ENCODE data around the gene FBXL12.
"Not testable (repeated sequence)": the region's sequence is repeated elsewhere in the genome, so short reads cannot be mapped to it uniquely, and the experiment has no call there.

Gene FBXL12

GRCh38 chr19:9801976-9802375, 16.9 kb downstream of the FBXL12 start:
- DNase-seq, result no peak
- intact Hi-C loops (cut with DNase I), result no loop called here

DNA sequence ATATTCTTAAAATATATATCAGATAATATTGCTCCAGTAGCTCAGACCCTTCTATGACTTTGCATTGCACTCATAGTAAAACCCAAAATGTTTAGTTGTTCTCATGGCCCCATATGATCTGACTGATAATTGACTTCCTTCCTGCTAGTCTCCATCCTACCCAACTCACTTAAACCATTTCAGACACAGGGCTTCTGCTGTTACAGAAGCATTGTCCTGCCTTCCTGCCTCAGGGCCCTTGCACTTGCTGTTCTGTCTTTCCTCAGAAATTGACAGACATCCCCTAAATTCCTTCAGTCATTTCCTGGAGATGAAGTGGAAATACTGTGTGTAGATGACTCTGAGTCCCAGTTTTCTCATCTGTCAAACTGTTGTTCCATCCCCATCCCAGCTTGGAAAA, 19.7 kb downstream of the FBXL12 start:
- intact Hi-C loops (cut with DNase I), result loop anchor here (10.0 kb wide), 1 partner anchor 594 kb away; no protein-coding TSS in a partner anchor
- DNase-seq, result no peak

- intact Hi-C loops (cut with DNase I), result loop anchor here (10.0 kb wide), 1 partner anchor 593 kb away; no protein-coding TSS in a partner anchor
- DNase-seq, result no peak
These were observed 21.0 kb downstream of the FBXL12 start for GRCh38 chr19:9797871-9798270.

GRCh38 chr19:9796113-9796773, 22.6 kb downstream of the FBXL12 start:
- intact Hi-C loops (cut with DNase I), result loop anchor here (10.0 kb wide), 1 partner anchor 591 kb away; no protein-coding TSS in a partner anchor
- peak; percentile 46 to 94 (median 85) for DNase-seq

GRCh38 chr19:9793071-9793591, 25.7 kb downstream of the FBXL12 start:
- intact Hi-C loops (cut with DNase I), result loop anchor here (5.0 to 10.0 kb wide), 2 partner anchors 166 to 588 kb away; no protein-coding TSS in a partner anchor
- DNase-seq, result peak in 28 of 42 donors; percentile 12 to 65 (median 32)

DNA sequence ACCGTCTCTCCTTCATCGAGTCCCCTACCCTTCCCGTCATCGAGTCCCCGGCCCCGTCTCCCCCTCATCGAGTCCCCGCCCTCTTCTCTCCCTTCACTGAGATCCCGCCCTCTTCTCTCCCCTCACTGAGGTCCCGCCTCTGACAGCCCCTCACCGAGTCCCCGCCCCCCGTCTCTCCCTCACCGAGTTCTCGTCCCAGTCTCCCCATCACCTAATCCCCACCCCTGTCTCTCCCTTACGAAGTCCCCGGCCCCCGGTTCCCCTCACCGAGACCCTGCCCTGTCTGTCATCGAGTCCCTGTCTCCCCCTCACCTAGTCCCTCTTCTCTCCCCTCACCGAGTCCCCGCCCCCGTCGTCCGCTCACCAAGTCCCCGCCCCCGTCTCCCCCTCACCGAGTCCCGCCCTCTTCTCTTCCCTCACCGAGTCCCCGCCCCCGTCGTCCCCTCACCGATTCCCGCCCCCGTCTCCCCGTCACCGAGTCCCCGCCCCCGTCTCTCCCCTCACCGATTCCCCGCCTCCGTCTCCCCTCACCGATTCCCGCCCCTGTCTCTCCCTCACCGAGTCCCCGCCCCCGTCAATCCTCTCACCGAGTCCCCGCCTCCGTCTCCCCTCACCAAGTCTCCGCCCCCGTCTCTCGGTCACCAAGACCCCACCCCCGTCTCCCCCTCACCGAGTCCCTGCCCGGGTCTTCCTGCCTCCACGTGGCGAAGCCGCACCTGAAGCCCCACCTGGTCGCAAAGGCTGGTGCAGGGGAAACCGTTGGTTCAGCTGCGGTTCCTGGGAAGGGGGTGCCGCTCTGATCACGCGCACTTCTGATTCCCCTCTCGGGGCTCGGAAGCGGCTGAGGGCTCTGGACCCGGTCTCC, 26.4 kb downstream of the FBXL12 start:
- peak; percentile 72 to 95 (median 89) for DNase-seq
- intact Hi-C loops (cut with DNase I), result loop anchor here (5.0 to 10.0 kb wide), 2 partner anchors 165 to 588 kb away; no protein-coding TSS in a partner anchor

- intact Hi-C loops (cut with DNase I), result loop anchor here (5.0 to 10.0 kb wide), 2 partner anchors 164 to 587 kb away; no protein-coding TSS in a partner anchor
These were observed 27.2 kb downstream of the FBXL12 start for GRCh38 chr19:9791552-9792205.

GRCh38 chr19:9791073-9791367, 27.9 kb downstream of the FBXL12 start:
- intact Hi-C loops (cut with DNase I), result loop anchor here (5.0 to 10.0 kb wide), 2 partner anchors 164 to 586 kb away; no protein-coding TSS in a partner anchor
- DNase-seq, result not testable (repeated sequence)

More at GRCh38 chr19:9791552-9792205, 27.2 kb downstream of the FBXL12 start:
- DNase-seq, result peak; percentile 85 to 98 (median 92)

- intact Hi-C loops (cut with DNase I); DNase-seq: not testable (repeated sequence)
These were observed 29.3 kb downstream of the FBXL12 start for GRCh38 chr19:9789579-9789978.

GRCh38 chr19:9789066-9789465, 29.8 kb downstream of the FBXL12 start:
- intact Hi-C loops (cut with DNase I), result no loop called here
- no peak for DNase-seq

GRCh38 chr19:9788604-9789003, 30.3 kb downstream of the FBXL12 start:
- intact Hi-C loops (cut with DNase I), result not testable (repeated sequence)

DNA sequence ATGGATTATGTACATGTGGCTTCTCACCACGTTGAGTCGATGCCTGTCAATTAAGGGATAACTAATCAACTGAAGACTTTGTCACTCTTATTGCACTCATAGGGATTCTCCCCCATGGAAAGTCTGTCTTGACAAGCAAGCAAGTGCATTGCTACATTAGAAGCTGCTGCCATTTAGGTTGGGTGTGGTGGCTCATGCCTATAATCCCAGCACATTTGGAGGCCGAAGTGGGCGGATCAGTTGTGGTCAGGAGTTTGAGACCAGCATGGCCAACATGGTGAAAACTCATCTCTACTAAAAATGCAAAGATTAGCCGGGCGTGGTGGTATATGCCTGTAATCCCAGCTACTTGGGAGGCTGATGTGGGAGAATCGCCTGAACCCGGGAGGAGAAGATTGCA, 32.1 kb downstream of the FBXL12 start:
- intact Hi-C loops (cut with DNase I), result no loop called here
- DNase-seq, result no peak

More at GRCh38 chr19:9788604-9789003, 30.3 kb downstream of the FBXL12 start:
- DNase-seq, result not testable (repeated sequence)

DNA sequence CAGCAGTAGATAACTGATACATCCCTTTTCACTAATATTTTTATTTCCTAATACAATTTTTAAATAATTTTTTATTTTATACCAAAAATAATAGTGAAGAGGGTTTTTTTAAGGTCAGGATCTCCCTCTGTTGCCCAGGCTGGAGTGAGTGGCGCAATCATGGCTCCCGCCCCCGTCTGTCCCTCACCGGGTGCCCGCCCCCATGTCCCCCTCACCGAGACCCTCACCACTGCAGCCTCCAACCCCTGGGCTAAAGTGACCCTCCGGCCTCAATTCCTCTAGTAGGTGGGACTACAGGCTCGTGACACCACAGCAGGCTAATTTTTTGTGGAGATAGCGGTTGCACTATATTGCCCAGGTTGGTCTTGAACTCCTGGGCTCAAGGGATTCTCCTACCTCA, 32.5 kb downstream of the FBXL12 start:
- intact Hi-C loops (cut with DNase I), result no loop called here

GRCh38 chr19:9785367-9786331, 33.2 kb downstream of the FBXL12 start:
- DNase-seq, result peak; percentile 82 to 98 (median 94)
- intact Hi-C loops (cut with DNase I), result no loop called here

More for the DNA sequence above, 32.5 kb downstream of the FBXL12 start:
- DNase-seq, result no peak

DNA sequence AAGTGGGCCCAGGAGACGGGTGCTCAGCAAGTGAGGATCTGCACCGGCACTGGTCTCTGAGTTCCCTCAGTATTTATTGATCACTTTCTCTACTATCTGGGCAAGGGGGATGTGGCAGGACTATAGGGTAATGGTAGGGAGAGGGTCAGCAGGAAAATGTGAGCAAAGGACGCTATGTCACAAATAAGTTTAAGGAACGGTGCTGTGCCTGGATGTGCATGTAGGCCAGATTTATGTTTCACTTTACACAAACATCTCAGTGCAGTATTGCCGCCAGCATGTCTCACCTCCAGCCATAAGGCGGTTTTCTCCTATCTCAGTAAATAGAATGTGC, 34.7 kb downstream of the FBXL12 start:
- DNase-seq; intact Hi-C loops (cut with DNase I): not testable (repeated sequence)

- intact Hi-C loops (cut with DNase I), result no loop called here
These were observed 36.5 kb downstream of the FBXL12 start for GRCh38 chr19:9782338-9782737.

GRCh38 chr19:9768175-9769112, 50.4 kb downstream of the FBXL12 start, which contains the start of gene ZNF846:
ZNF846 (minus strand) TSS chr19:9768738; CDS start chr19:9764950, 3,788 bp downstream.
- intact Hi-C loops (cut with DNase I), result loop anchor here (5.0 to 10.0 kb wide), 2 partner anchors 94 to 146 kb away; partner anchors contain the start of genes ZNF561 and ZNF562
- peak; percentile 86 to 97 (median 93) for DNase-seq

More at GRCh38 chr19:9782338-9782737, 36.5 kb downstream of the FBXL12 start:
- DNase-seq, result no peak

Data from head of caudate nucleus (tissue), 42 donors.